ENCODE results near the gene FASN.
"Not testable (repeated sequence)": the region's sequence is repeated elsewhere in the genome, so short reads cannot be mapped to it uniquely, and the experiment has no call there.

DNA sequence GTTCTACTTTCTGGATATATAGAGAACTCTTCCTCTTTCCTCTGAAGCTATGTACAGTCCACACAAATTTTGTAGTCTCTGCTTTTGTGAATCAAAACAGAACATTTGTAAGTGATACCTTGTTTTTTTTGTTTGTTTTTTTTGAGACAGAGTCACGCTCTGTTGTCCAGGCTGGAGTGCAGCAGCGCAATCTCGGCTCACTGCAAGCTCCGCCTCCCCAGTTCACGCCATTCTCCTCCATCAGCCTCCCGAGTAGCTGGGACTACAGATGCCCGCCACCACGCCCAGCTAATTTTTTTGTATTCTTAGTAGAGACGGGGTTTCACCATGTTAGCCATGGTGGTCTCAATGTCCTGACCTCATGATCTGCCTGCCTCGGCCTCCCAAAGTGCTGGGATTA, 41.9 kb upstream of the FASN start:
- TF ChIP-seq, protein P1, sequence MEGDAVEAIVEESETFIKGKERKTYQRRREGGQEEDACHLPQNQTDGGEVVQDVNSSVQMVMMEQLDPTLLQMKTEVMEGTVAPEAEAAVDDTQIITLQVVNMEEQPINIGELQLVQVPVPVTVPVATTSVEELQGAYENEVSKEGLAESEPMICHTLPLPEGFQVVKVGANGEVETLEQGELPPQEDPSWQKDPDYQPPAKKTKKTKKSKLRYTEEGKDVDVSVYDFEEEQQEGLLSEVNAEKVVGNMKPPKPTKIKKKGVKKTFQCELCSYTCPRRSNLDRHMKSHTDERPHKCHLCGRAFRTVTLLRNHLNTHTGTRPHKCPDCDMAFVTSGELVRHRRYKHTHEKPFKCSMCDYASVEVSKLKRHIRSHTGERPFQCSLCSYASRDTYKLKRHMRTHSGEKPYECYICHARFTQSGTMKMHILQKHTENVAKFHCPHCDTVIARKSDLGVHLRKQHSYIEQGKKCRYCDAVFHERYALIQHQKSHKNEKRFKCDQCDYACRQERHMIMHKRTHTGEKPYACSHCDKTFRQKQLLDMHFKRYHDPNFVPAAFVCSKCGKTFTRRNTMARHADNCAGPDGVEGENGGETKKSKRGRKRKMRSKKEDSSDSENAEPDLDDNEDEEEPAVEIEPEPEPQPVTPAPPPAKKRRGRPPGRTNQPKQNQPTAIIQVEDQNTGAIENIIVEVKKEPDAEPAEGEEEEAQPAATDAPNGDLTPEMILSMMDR (conservative IDR thresholded peaks at IDR 0.05; ENCODE audit: low read length), result not testable (repeated sequence)
- TF ChIP-seq EZH2phosphoT487 (IDR thresholded peaks at IDR 0.05; ENCODE audit: borderline replicate concordance, low read depth, low read length), result not testable (repeated sequence)
